Neural progenitor cell (in vitro differentiated cells): ENCODE results near the gene COG6. TPM values are rescaled to one million over a fixed set of nuclear protein-coding genes. Genes with fewer than 3 reads are reported as not detected.
A peak's percentile ranks its signal among the peaks of the same experiment; 100 is the strongest.

ENCODE experiments used
- DNase-seq: peaks from one replicate; pipeline ENCODE4 v3.0.0-alpha.2; 2016; ENCODE audit warnings: low spot score
- H2AFZ ChIP-seq: fragments of 200-600 bp; sonication (generic); replicated peaks from 2 replicates; pipeline ENCODE4 v1.6.1; 2016; ENCODE audit warnings: antibody characterized with exemption
- H3F3A ChIP-seq: fragments of 200-600 bp; sonication (generic); 2 replicates; pipeline ENCODE4 v1.6.1; 2016; ENCODE audit warnings: antibody characterized with exemption, low read depth
- H3K27ac ChIP-seq: fragments of 200-600 bp; sonication (generic); 2 replicates; pipeline ENCODE4 v1.5.1; 2016; ENCODE audit warnings: mild to moderate bottlenecking
- H3K27me3 ChIP-seq: fragments of 200-600 bp; sonication (generic); 2 replicates; pipeline ENCODE4 v1.6.1; 2016; ENCODE audit warnings: mild to moderate bottlenecking, moderate library complexity
- H3K36me3 ChIP-seq: fragments of 200-600 bp; sonication (generic); 2 replicates; pipeline ENCODE4 v1.5.1; 2016
- H3K4me1 ChIP-seq: fragments of 200-600 bp; sonication (generic); 2 replicates; pipeline ENCODE4 v1.6.1; 2016; ENCODE audit warnings: mixed run types
- H3K4me2 ChIP-seq: fragments of 200-600 bp; sonication (generic); 2 replicates; pipeline ENCODE4 v1.6.1; 2016
- H3K4me3 ChIP-seq: fragments of 200-600 bp; sonication (generic); 2 replicates; pipeline ENCODE4 v1.5.1; 2016
- H3K79me2 ChIP-seq: fragments of 200-600 bp; sonication (generic); 2 replicates; pipeline ENCODE4 v1.6.1; 2016; ENCODE audit warnings: low read depth
- H3K9ac ChIP-seq: fragments of 200-600 bp; sonication (generic); 2 replicates; pipeline ENCODE4 v1.6.1; 2016
- H3K9me3 ChIP-seq: fragments of 200-600 bp; sonication (generic); 2 replicates; pipeline ENCODE4 v1.5.1; 2016; ENCODE audit warnings: low read depth
- H4K20me1 ChIP-seq: fragments of 200-600 bp; sonication (generic); 2 replicates; pipeline ENCODE4 v1.6.1; 2016; ENCODE audit warnings: low read depth
- H3K27ac Mint-ChIP-seq: 3 replicates; pipeline ENCODE4 v1.8.0; 2021; ENCODE audit warnings: mixed read lengths
- H3K27me3 Mint-ChIP-seq: 2 replicates; pipeline ENCODE4 v1.8.0; 2022; ENCODE audit warnings: low read depth, mild to moderate bottlenecking, inconsistent platforms, moderate library complexity, mixed read lengths; ENCODE audit not compliant: insufficient read depth
- H3K36me3 Mint-ChIP-seq: 3 replicates; pipeline ENCODE4 v1.8.0; 2021; ENCODE audit warnings: mixed read lengths
- H3K4me1 Mint-ChIP-seq: 3 replicates; pipeline ENCODE4 v1.8.0; 2021; ENCODE audit warnings: mixed read lengths
- H3K4me3 Mint-ChIP-seq: 3 replicates; pipeline ENCODE4 v1.8.0; 2021; ENCODE audit warnings: mild to moderate bottlenecking, moderate library complexity, mixed read lengths
- H3K9me3 Mint-ChIP-seq: 3 replicates; pipeline ENCODE4 v1.8.0; 2020; ENCODE audit warnings: mixed read lengths
- CTCF ChIP-seq: fragments of 200-600 bp; sonication (generic); IDR thresholded peaks from 2 replicates; pipeline ENCODE4 v1.5.1; 2017; ENCODE audit warnings: antibody characterized with exemption, mild to moderate bottlenecking
- EZH2 ChIP-seq: fragments of 200-600 bp; sonication (generic); IDR thresholded peaks from 2 replicates; pipeline ENCODE4 v1.6.1; 2017; ENCODE audit warnings: antibody characterized with exemption, mild to moderate bottlenecking, moderate library complexity
- EZH2phosphoT487 ChIP-seq: fragments of 200-600 bp; sonication (generic); IDR thresholded peaks from 2 replicates; pipeline ENCODE4 v1.6.1; 2017; ENCODE audit warnings: antibody characterized with exemption
- total RNA-seq: library from RNA; depleted of rRNA; stranded (reverse); fragments of >200 nt; gene quantifications from 2 replicates; pipeline ENCODE4 v1.2.3, GENCODE V29; 2015; ENCODE audit warnings: low replicate concordance

Gene COG6
- total RNA-seq, 1 donor from 2014 or later = 33.1 TPM

GRCh38 chr13:39760521-39760920, 105.1 kb downstream of the COG6 start:
- H3K4me1 Mint-ChIP-seq = no peaks in the 10 kb centered on the region
- no peak overlapping the region for H3K4me2 ChIP-seq
- no peaks in the 10 kb centered on the region for H3K27me3 Mint-ChIP-seq
- H3K9ac ChIP-seq = no peak overlapping the region
- no peak for DNase-seq
- H3K79me2 ChIP-seq = no peaks in the 10 kb centered on the region
- H4K20me1 ChIP-seq = no peaks in the 10 kb centered on the region
- no peak overlapping the region for H3K4me3 Mint-ChIP-seq
- TF ChIP-seq EZH2phosphoT487 (no peak), EZH2 (no peak), CTCF (no peak)
- peaks cover 2% of the 10 kb centered on the region for H3K36me3 Mint-ChIP-seq
- H3K27me3 ChIP-seq = no peaks in the 10 kb centered on the region
- H3K36me3 ChIP-seq = no peaks in the 10 kb centered on the region
- H3F3A ChIP-seq = no peaks in the 10 kb centered on the region
- no peak overlapping the region for H3K4me3 ChIP-seq
- H3K27ac ChIP-seq = no peak overlapping the region
- peaks cover 5% of the 10 kb centered on the region for H3K9me3 Mint-ChIP-seq
- no peaks in the 10 kb centered on the region for H3K4me1 ChIP-seq
- H2AFZ ChIP-seq = no peak overlapping the region
- H3K9me3 ChIP-seq = no peaks in the 10 kb centered on the region
- H3K27ac Mint-ChIP-seq = no peak overlapping the region

- Histone ChIP-seq H3K4me1 (peaks cover 5% of the 10 kb centered on the region), H3F3A (no peaks in the 10 kb centered on the region), H3K79me2 (no peaks in the 10 kb centered on the region), H3K4me3 (no peak overlapping the region), H3K9me3 (no peaks in the 10 kb centered on the region), H3K36me3 (no peaks in the 10 kb centered on the region), H3K27me3 (no peaks in the 10 kb centered on the region), H3K9ac (no peak overlapping the region), H2AFZ (no peak overlapping the region), H3K4me2 (no peak overlapping the region), H3K27ac (no peak overlapping the region), H4K20me1 (no peaks in the 10 kb centered on the region)
- no peak for TF ChIP-seq EZH2
- peak; percentile 45 for TF ChIP-seq CTCF
- Mint-ChIP-seq H3K27me3 (no peaks in the 10 kb centered on the region), H3K27ac (no peak overlapping the region), H3K9me3 (peaks cover 5% of the 10 kb centered on the region), H3K4me3 (no peak overlapping the region), H3K4me1 (no peaks in the 10 kb centered on the region), H3K36me3 (no peaks in the 10 kb centered on the region)
- peak; percentile 52 for DNase-seq
Observed at GRCh38 chr13:39765801-39766463, 110.5 kb downstream of the COG6 start.

GRCh38 chr13:39766464-39767158, 111.1 kb downstream of the COG6 start:
- H3K4me3 Mint-ChIP-seq = no peak overlapping the region
- no peak overlapping the region for H3K27ac Mint-ChIP-seq
- Histone ChIP-seq H3K9ac (no peak overlapping the region), H2AFZ (no peak overlapping the region), H3K27ac (no peak overlapping the region), H3K79me2 (no peaks in the 10 kb centered on the region), H3K27me3 (no peaks in the 10 kb centered on the region), H3F3A (no peaks in the 10 kb centered on the region), H4K20me1 (no peaks in the 10 kb centered on the region), H3K9me3 (no peaks in the 10 kb centered on the region), H3K4me3 (no peak overlapping the region), H3K4me1 (peaks cover 5% of the 10 kb centered on the region), H3K4me2 (no peak overlapping the region), H3K36me3 (no peaks in the 10 kb centered on the region)
- DNase-seq = no peak
- H3K27me3 Mint-ChIP-seq = no peaks in the 10 kb centered on the region
- H3K4me1 Mint-ChIP-seq = no peaks in the 10 kb centered on the region
- H3K9me3 Mint-ChIP-seq = peaks cover 5% of the 10 kb centered on the region
- no peaks in the 10 kb centered on the region for H3K36me3 Mint-ChIP-seq
- TF ChIP-seq EZH2phosphoT487 (no peak), CTCF (no peak), EZH2 (no peak)
